ENCODE results near the gene ARSG. TPM values are rescaled to one million over a fixed set of nuclear protein-coding genes. Genes with fewer than 3 reads are reported as not detected.

The ARSG gene
- total RNA-seq, 2 donors from 2014 or later, result 4.4 to 14.1 TPM

DNA sequence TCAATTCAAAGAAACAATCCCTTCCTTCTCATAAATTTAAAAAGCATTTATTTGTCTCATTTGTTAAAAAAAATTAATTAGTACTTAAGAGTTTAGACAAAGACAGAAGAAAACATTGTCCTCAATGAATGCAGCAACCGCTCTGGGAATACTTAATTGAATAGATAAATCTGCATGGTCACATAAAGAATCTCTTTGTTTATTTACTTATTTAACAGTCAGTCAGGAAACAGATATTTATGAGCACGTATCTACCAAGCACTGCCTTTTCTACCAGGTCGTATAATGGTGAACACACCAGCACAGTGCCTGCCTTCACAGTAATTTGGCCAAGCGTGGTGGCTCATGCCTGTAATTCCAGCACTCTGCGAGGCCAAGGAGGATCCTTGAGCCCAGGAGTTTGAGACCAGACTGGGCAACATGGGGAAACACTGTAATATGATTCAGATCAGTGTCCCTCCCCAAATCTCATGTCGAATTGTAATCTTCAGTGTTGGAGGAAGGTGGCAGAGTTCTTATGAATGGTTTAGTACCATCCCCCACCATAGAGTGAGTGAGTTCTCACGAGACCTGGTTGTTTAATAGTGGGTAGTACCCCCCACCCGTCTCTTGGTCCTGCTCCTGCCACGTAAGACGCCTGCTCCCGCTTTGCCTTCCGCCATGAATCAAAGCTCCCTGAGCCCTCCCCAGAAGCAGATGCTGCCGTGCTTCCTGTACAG lies 157.9 kb downstream of the ARSG start:
- Mint-ChIP-seq H3K36me3 (ENCODE audit: low read depth) (peaks cover 45% of the 10 kb centered on the region), H3K27me3 (ENCODE audit: insufficient read depth) (no peaks in the 10 kb centered on the region), H3K9me3 (no peaks in the 10 kb centered on the region), H3K27ac (no peak overlapping the region), H3K4me1 (peaks cover 13% of the 10 kb centered on the region), H3K4me3 (no peak overlapping the region)
- no peaks in the 10 kb centered on the region for H3K27me3 ChIP-seq (ENCODE audit: control insufficient read depth, insufficient read depth, low read length, poor library complexity, severe bottlenecking)
- peaks cover 4% of the 10 kb centered on the region for H3K4me1 ChIP-seq (ENCODE audit: control insufficient read depth, insufficient read depth, low read length)
- TF ChIP-seq, protein P1, sequence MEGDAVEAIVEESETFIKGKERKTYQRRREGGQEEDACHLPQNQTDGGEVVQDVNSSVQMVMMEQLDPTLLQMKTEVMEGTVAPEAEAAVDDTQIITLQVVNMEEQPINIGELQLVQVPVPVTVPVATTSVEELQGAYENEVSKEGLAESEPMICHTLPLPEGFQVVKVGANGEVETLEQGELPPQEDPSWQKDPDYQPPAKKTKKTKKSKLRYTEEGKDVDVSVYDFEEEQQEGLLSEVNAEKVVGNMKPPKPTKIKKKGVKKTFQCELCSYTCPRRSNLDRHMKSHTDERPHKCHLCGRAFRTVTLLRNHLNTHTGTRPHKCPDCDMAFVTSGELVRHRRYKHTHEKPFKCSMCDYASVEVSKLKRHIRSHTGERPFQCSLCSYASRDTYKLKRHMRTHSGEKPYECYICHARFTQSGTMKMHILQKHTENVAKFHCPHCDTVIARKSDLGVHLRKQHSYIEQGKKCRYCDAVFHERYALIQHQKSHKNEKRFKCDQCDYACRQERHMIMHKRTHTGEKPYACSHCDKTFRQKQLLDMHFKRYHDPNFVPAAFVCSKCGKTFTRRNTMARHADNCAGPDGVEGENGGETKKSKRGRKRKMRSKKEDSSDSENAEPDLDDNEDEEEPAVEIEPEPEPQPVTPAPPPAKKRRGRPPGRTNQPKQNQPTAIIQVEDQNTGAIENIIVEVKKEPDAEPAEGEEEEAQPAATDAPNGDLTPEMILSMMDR (conservative IDR thresholded peaks at IDR 0.05), result no peak
- no peaks in the 10 kb centered on the region for H3K9me3 ChIP-seq (ENCODE audit: control insufficient read depth, low read length)
- no peak overlapping the region for H3K27ac ChIP-seq (ENCODE audit: low read depth, low read length)
- 94 to 97% methylated on average over 9 to 13 of the region's 13 CpGs for WGBS, 2 experiments (ENCODE audit: insufficient coverage in 1 of 2, insufficient read length in 1 of 2)
- H3K9ac ChIP-seq (ENCODE audit: extremely low read depth, low read length, poor library complexity, severe bottlenecking), result no peak overlapping the region
- DNase-seq, result no peak
- no peak overlapping the region for H3K4me3 ChIP-seq (ENCODE audit: low read length)
- peaks cover 37% of the 10 kb centered on the region for H3K36me3 ChIP-seq (ENCODE audit: control insufficient read depth, insufficient read depth, low read length)

DNA sequence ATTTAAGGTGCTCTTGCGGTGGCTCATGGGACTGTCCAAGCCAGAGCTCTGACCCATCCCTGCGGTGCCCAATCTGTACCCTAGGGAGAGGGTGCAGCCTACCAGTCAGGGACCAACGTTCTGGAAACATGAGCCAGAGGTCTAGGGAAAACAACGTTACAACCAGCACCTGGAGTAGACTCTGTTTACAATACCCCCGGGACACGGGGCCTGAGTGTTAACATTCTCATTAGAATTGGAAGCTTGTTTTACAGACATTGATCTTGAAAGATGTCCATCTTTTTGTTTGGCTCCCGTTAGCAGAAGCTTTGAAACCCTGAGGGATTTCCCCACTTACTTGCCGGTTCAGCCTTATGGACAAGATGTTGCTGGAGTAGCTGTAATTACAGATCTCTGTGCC lies 159.1 kb downstream of the ARSG start:
- no peaks in the 10 kb centered on the region for H3K9me3 ChIP-seq (ENCODE audit: control insufficient read depth, low read length)
- H3K36me3 ChIP-seq (ENCODE audit: control insufficient read depth, insufficient read depth, low read length), result peaks cover 36% of the 10 kb centered on the region
- no peak overlapping the region for H3K9ac ChIP-seq (ENCODE audit: extremely low read depth, low read length, poor library complexity, severe bottlenecking)
- TF ChIP-seq, protein P1 (conservative IDR thresholded peaks at IDR 0.05), result no peak
- H3K27me3 ChIP-seq (ENCODE audit: control insufficient read depth, insufficient read depth, low read length, poor library complexity, severe bottlenecking), result no peaks in the 10 kb centered on the region
- H3K27ac ChIP-seq (ENCODE audit: low read depth, low read length), result no peak overlapping the region
- no peak for DNase-seq
- Mint-ChIP-seq H3K36me3 (ENCODE audit: low read depth) (peaks cover 43% of the 10 kb centered on the region), H3K27me3 (ENCODE audit: insufficient read depth) (no peaks in the 10 kb centered on the region), H3K4me3 (no peak overlapping the region), H3K9me3 (no peaks in the 10 kb centered on the region), H3K27ac (no peak overlapping the region), H3K4me1 (peaks cover 12% of the 10 kb centered on the region)
- WGBS, 2 experiments (ENCODE audit: insufficient coverage in 1 of 2, insufficient read length in 1 of 2), result 95 to 97% methylated on average over 6 to 8 of the region's 8 CpGs
- no peak overlapping the region for H3K4me3 ChIP-seq (ENCODE audit: low read length)
- peaks cover 6% of the 10 kb centered on the region for H3K4me1 ChIP-seq (ENCODE audit: control insufficient read depth, insufficient read depth, low read length)

DNA sequence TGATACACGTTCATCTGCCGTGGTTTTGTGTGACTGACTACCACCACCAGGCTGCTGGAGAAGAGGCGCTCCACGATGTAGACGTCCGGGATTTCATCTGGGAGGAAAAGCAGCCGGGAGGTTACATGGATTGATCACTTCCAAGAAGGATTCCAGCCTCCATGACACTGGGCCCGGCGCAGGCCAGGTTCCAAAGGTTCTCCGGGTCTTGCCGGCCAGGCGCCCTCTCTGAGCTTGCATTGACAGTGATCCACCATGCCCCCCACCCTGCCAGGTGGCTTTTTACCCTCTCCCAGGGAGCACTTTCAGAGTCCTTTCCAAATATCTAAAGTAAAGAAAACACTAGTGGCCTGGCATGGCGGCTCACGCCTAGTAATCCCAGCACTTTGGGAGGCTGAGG lies 159.5 kb downstream of the ARSG start:
- Histone ChIP-seq H3K9ac (ENCODE audit: extremely low read depth, low read length, poor library complexity, severe bottlenecking) (no peak overlapping the region), H3K9me3 (ENCODE audit: control insufficient read depth, low read length) (no peaks in the 10 kb centered on the region), H3K27me3 (ENCODE audit: control insufficient read depth, insufficient read depth, low read length, poor library complexity, severe bottlenecking) (no peaks in the 10 kb centered on the region), H3K4me3 (ENCODE audit: low read length) (no peak overlapping the region), H3K4me1 (ENCODE audit: control insufficient read depth, insufficient read depth, low read length) (peaks cover 6% of the 10 kb centered on the region), H3K36me3 (ENCODE audit: control insufficient read depth, insufficient read depth, low read length) (peaks cover 36% of the 10 kb centered on the region), H3K27ac (ENCODE audit: low read depth, low read length) (no peak overlapping the region)
- Mint-ChIP-seq H3K36me3 (ENCODE audit: low read depth) (peaks cover 42% of the 10 kb centered on the region), H3K27me3 (ENCODE audit: insufficient read depth) (no peaks in the 10 kb centered on the region), H3K4me1 (peaks cover 12% of the 10 kb centered on the region), H3K27ac (no peak overlapping the region), H3K9me3 (no peaks in the 10 kb centered on the region), H3K4me3 (no peak overlapping the region)
- no peak for DNase-seq
- TF ChIP-seq, protein P1 (conservative IDR thresholded peaks at IDR 0.05), result no peak
- WGBS, 2 experiments (ENCODE audit: insufficient coverage in 1 of 2, insufficient read length in 1 of 2), result 94 to 95% methylated on average over 14 of the region's 14 CpGs

Measured in endodermal cell (in vitro differentiated cells).